Endothelial cell of hepatic sinusoid (primary cell): ENCODE results near the gene APCDD1L.

Experiments
- in situ Hi-C: cut with HindIII; loops from 2 replicates; pipeline ENCODE4 v1.10.0; 2017; ENCODE audit warnings: low sequenced_read_pairs

APCDD1L gene

GRCh38 chr20:58494923-58495622, 20.1 kb downstream of the APCDD1L start:
- in situ Hi-C loops: no loop called here

DNA sequence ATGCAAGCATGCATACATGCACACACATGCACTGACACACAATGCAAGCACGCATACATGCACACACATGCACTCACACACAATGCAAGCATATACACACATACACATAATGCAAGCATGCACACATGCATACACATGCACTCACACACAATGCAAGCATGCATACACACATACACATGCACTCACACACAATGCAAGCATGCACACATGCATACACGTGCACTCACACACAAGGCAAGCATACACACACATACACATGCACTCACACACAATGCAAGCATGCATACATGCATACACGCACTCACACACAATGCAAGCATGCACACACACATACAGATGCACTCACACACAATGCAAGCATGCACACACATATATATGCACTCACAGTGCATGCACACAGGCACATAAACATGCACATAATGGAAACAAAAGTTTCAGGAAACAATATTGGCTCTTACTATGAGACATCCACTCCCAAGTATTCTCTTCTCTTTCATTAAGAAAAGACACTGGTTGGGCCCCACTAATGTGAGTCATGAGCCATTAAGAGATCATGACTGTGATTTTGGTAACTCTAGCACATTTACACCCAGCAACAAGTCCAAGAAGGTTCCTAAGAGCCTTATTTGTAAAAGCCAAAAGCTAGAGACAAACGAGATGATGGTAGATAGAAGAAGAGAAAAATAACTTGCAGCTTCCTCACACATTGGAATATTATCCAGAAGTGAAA, 22.2 kb downstream of the APCDD1L start:
- in situ Hi-C loops: no loop called here

- in situ Hi-C loops: no loop called here
Measured at GRCh38 chr20:58492074-58492718, 23.0 kb downstream of the APCDD1L start.

DNA sequence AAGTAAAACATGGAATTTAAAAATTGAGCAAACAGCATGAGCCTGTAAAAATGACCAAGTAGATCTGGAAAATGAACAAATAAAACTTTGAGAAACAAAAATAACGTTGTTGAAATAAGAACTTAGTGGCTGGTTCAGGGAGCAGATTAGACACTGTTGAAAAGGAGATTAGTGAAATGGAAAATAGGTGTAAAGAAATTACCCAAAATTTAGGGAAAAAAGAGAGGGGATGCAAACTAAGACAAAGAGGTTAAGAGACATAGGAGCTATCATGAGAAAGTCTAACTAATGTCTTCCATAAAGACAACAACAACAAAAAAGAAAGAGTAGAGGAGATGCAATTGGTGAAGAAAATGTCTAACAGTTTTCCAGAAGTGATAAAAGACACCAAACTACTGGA, 29.0 kb downstream of the APCDD1L start:
- in situ Hi-C loops: no loop called here

DNA sequence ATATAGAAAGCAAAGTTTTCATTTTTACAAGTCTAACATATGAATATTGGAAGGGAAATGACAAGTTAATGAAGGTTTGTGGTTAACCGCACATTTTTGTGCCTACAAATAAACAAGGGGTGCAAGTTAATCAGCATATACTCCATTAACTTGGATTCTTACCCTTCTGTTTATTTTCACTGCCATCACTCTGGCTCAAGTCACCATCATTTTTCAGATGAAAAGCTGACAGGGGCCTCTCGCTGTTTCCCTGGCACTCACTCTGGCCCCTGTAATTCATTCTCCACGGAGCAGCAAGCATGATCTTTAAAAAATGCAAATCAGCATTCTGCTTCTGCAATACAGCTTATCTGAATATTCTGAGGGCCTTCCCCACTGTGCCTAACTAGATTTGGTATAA, 29.8 kb downstream of the APCDD1L start:
- in situ Hi-C loops: no loop called here

- in situ Hi-C loops: no loop called here
Measured at GRCh38 chr20:58483470-58483869, 31.7 kb downstream of the APCDD1L start.

- in situ Hi-C loops: no loop called here
Measured at GRCh38 chr20:58483051-58483450, 32.1 kb downstream of the APCDD1L start.

DNA sequence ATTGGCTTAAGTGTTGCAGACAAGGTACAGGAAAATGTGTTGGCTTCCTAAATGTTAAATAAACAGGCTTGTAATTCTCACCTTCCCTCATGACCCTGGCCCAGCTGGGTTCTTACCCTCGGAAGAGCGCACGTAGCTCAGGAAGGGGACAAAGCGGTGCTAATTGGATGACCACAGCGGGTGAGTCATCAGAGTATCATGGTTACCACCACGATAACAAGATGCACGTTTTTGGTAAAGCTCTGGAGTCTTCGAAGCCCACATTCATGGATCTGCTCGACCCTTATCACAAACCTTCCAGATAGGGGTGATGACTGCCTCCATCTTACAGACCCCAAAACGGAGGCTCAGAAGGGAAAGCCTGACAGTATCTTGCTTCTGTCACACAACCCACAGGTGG, 32.8 kb downstream of the APCDD1L start:
- in situ Hi-C loops: no loop called here

DNA sequence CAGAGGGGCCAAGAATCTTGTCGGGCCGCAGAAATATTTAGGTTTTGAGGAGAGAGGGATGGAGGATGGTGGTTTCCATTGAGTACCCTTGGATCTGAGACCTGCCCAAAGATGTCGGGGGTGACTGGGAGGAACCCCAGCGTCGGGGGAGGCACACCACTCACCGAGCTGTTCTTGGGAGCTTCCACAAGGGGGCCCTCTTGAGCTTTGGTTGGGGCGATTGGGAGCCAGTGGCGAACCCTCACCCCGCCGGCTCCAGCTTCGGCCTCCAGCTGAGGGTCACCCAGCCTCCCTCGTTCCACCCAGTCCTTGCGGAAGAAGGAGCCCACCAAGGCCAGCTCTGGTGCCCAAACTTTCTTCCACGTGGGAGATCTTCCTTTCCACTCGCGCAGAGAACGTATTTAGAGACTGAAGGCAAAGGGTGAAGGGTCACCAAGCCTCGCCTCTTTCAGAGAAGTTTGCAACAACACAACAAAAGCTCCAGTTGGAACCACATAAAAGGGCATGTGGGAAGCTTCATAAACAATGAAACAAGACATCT, 33.6 kb downstream of the APCDD1L start:
- in situ Hi-C loops: no loop called here

DNA sequence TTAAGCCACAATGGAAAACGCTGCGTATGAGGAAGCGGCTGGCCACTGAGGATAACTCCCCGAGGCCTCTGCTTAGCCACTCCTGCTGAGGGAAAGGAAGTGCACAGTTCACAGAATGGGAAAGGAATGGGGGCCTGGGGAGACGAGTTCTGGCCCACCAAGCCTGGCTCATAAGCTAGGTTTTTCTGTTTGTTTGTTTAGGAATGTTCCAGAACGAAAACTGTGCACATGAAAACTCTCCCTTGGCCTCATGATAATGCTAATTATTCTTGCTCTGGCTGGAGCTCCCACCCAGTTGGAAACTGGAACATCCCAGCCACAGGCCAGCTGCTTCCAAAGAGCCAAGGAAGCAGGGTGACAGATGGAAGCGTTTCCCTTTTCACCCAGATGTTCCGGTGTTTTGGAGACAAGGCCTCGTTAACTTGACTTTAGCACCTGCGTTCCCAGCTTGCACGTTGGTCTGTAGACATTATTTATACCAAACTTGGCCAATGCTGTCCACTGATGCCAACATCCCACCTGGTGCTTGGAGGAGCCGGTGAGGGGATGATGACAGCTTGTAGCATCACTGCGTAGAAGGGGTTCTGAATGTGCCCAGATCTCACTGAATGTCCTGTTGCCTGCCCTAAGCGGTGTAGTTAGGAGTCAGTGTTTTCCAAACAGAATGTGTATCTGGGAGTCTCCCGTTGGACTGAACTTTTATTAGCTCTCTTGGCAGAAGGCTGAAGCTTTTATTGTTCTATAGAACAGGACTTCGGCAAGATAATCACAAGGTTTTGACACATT, 34.5 kb downstream of the APCDD1L start:
- in situ Hi-C loops: no loop called here

- in situ Hi-C loops: loop anchor here (5.0 kb wide), 1 partner anchor 367 kb away; no protein-coding TSS in a partner anchor
Measured at GRCh38 chr20:58479726-58480440, 35.3 kb downstream of the APCDD1L start.

GRCh38 chr20:58478141-58478805, 36.9 kb downstream of the APCDD1L start:
- in situ Hi-C loops: loop anchor here (5.0 kb wide), 1 partner anchor 369 kb away; no protein-coding TSS in a partner anchor

DNA sequence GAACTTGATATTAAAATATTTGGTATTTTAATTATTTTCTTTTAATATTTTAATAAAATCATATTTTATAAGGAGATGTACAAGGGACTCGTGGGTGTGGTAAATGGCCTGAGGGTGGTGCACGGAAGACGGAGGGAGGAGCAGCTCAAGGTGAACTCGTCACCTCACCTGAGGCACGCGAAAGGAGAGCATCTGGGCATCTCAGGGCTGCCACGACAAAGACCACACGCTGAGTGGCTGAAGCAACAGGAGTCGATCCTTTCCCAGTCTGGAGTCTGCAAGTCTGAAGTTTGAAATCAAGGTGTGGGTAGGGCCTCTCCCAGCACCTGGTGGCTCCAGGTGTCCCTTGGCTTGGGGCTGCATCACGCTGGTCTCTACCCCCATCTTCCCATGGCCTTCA, 39.7 kb downstream of the APCDD1L start:
- in situ Hi-C loops: loop anchor here (5.0 kb wide), 1 partner anchor 372 kb away; no protein-coding TSS in a partner anchor

DNA sequence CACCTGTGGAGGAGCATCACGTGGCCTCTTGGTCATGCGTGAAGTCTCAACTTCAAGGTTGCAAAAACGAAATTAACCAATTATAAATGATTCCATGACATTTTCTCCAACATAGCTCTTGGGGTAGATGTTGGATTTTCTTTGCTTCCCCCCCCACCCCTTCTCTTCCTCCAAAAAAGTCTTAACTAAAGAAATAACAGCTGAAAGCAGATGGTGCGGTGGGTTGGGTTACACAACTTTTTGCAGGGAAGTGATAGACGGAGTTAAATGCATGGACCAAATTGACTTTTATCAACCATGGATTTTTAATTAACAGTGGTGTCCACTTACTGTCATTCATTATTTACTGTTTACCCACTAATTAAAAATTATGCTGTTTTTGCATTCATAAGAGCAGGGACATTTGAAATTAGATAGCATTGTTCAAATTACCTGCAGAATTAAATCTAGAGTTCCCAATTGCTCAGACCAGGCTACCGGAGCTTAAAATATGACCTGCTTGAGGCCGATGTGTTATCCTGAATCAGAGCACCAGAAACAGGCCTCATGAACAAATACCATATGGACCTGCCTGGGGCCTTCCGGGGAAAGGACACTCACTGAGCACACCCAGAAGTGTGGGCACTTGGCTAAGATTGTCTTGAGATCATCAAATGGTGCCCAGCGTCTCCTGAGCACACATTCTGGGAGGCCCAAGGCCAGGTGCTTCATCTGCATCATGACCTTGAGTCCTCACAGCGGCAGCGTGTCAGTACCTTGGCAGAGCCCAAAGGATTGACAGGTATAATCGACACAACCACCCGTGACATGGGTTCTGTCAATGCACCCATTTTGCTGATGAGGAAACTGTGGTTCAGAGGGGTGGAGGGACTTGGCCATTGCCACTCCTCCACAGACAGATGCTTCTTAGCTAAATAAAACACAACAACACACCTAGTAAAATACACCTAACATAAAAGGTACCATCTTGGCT, 41.5 kb downstream of the APCDD1L start:
- in situ Hi-C loops: no loop called here

DNA sequence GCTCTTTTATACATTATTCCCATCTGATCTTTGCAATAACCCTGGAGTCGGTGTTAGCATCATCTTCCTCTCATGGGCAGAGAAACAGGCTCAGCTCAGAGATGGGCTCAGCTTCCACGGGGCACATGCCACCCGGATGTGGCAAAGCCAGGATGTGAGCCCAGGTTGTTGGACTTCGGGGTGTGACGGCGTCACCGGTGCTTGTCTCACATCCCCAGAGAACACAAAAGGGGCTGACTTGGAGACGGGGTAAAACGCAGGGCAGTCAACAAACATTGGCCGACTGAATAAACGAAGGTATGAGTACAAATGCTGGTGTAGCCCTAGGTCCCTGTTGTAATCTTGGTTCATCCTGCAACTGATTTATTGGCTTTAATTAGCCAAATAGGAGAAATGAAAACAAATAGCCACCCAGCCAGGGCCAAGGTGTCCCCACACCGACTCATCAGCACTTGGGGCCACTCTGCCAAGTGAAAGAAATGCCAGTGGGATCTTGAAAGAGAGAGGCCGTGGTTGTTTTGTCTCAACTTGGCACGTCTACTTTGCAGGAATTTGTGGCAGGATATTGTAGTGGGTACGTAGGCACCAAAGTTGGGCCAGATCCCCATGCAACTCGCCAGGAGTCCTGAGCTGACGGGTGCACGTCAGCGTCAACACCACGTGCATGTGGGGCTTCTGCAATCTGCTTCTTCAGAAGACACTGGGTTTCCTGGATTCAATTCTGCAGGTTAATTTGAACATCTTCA, 42.8 kb downstream of the APCDD1L start:
- in situ Hi-C loops: no loop called here

DNA sequence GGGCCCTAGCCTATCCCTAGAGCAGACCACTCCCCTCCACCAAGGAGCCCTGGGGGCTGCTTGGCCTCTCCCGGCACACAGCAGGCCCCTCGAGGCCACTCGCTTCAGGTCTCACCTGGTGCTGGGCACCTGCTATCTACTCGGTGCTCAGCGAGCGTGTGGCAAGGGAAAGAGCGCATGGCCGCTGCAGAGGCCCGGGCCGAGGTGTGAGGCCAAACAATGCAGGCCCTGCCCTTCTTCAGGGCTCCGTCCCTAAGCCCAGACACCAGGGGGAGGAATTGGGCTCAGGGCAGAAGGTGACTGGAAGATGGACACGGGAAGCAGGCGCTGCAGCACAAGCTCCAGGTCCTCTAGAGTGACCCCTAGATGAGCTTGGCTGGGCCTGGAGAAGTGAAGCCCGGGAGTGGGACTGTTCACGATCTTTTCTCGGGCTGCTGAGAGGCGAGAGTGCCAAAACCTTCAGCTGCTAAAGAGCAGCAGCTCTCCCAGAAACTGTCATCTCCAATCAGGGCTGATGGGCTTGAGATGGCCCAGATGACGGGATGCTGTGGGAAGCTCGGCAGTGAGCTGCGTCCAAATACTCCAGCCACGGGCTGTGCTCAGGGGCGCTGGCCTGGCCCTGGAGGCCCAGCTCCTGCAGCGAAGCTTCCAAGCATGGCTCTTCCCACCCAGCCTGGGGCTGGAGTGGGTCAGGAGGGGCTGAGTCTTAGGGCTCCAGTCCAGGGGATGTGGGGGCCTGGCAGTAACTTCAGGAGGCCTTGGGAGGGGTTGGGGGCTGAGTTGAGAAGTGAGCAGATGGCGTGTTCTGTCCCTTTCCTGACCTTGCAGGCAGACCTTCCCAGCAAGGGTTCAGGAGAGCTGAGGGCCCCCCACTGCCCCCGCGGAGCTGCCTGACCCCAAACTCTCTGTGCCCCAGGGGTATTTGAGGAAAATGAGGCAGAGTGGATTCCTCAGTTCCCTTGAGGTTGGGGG, 43.7 kb downstream of the APCDD1L start:
- in situ Hi-C loops: no loop called here
